IPS-18c (cell line): ENCODE results near the gene STS.
"Not testable (repeated sequence)": the region's sequence is repeated elsewhere in the genome, so short reads cannot be mapped to it uniquely, and the experiment has no call there.

Experiments used
- H3K4me3 ChIP-seq: 2 replicates; pipeline ENCODE4 v1.7.0; 2013; ENCODE audit warnings: low read depth, mild to moderate bottlenecking, low read length, moderate library complexity; ENCODE audit not compliant: insufficient read depth
- H3K9me3 ChIP-seq: one replicate; pipeline ENCODE4 v1.6.1; 2013; ENCODE audit warnings: mild to moderate bottlenecking, low read length, moderate library complexity; ENCODE audit not compliant: control insufficient read depth, insufficient read depth

Gene STS

GRCh38 chrX:7158468-7158990 lies 11.0 kb downstream of the STS start:
- Histone ChIP-seq H3K4me3 (no peak overlapping the region; the same call in 1 of the 2 replicates), H3K9me3 (peaks cover 2% of the 10 kb centered on the region)

GRCh38 chrX:7159149-7159861 lies 11.8 kb downstream of the STS start:
- Histone ChIP-seq H3K4me3 (no peak overlapping the region), H3K9me3 (peaks cover 2% of the 10 kb centered on the region)

- Histone ChIP-seq H3K9me3 (peaks cover 3% of the 10 kb centered on the region), H3K4me3 (no peak overlapping the region)
These were observed 15.7 kb downstream of the STS start for GRCh38 chrX:7163146-7163677.

- Histone ChIP-seq H3K9me3 (peaks cover 3% of the 10 kb centered on the region), H3K4me3 (no peak overlapping the region)
These were observed 16.7 kb downstream of the STS start for GRCh38 chrX:7164174-7164573.

GRCh38 chrX:7168371-7168770 lies 20.9 kb downstream of the STS start:
- Histone ChIP-seq H3K9me3 (peaks cover 3% of the 10 kb centered on the region), H3K4me3 (no peak overlapping the region)

- no peak overlapping the region for H3K4me3 ChIP-seq
These were observed 22.1 kb downstream of the STS start for GRCh38 chrX:7169627-7170026.

GRCh38 chrX:7170898-7171297 lies 23.4 kb downstream of the STS start:
- Histone ChIP-seq H3K4me3 (no peak overlapping the region), H3K9me3 (peaks cover 3% of the 10 kb centered on the region)

More at GRCh38 chrX:7169627-7170026, 22.1 kb downstream of the STS start:
- peaks cover 3% of the 10 kb centered on the region for H3K9me3 ChIP-seq

GRCh38 chrX:7178859-7179258 lies 31.3 kb downstream of the STS start:
- not testable (repeated sequence) for H3K9me3 ChIP-seq, H3K4me3 ChIP-seq

GRCh38 chrX:7179446-7179845 lies 31.9 kb downstream of the STS start:
- Histone ChIP-seq H3K4me3 (no peak overlapping the region), H3K9me3 (peaks cover 4% of the 10 kb centered on the region)

- H3K4me3 ChIP-seq: no peak overlapping the region
These were observed 37.3 kb downstream of the STS start for GRCh38 chrX:7184816-7185215.

GRCh38 chrX:7188672-7189071 lies 41.2 kb downstream of the STS start:
- H3K4me3 ChIP-seq: no peak overlapping the region
- H3K9me3 ChIP-seq: no peaks in the 10 kb centered on the region

More at GRCh38 chrX:7184816-7185215, 37.3 kb downstream of the STS start:
- H3K9me3 ChIP-seq: peaks cover 4% of the 10 kb centered on the region

- Histone ChIP-seq H3K4me3 (no peak overlapping the region), H3K9me3 (no peaks in the 10 kb centered on the region)
These were observed 42.6 kb downstream of the STS start for GRCh38 chrX:7190157-7190556.

GRCh38 chrX:7191681-7192110 lies 44.2 kb downstream of the STS start:
- no peaks in the 10 kb centered on the region for H3K9me3 ChIP-seq
- H3K4me3 ChIP-seq: no peak overlapping the region

GRCh38 chrX:7192871-7193270 lies 45.4 kb downstream of the STS start:
- H3K4me3 ChIP-seq: no peak overlapping the region
- H3K9me3 ChIP-seq: no peaks in the 10 kb centered on the region

- Histone ChIP-seq H3K4me3 (no peak overlapping the region), H3K9me3 (no peaks in the 10 kb centered on the region)
These were observed 47.1 kb downstream of the STS start for GRCh38 chrX:7194606-7195005.
